GM13977 (cell line): ENCODE results near the gene BAG5.

ENCODE experiments used
- DNase-seq: peaks from one replicate; pipeline ENCODE4 v3.0.0; 2012; ENCODE audit warnings: low spot score
- in situ Hi-C: fragments of 300-500 bp; cut with MboI; formaldehyde crosslinking; loops from one replicate; pipeline ENCODE4 v1.12.0; 2022; ENCODE audit warnings: low sequenced_read_pairs, low pct_unique_long_range_greater_than_20kb, mixed read lengths, inconsistent platforms; ENCODE audit not compliant: unreplicated experiment
- TF ChIP-seq, protein P1 (sequence below): IDR thresholded peaks from 2 replicates; pipeline ENCODE4 v1.5.1; 2012; ENCODE audit warnings: mild to moderate bottlenecking, control low read depth; ENCODE audit not compliant: insufficient read depth; ENCODE audit errors: extremely low read depth, missing control alignments

BAG5 gene

DNA sequence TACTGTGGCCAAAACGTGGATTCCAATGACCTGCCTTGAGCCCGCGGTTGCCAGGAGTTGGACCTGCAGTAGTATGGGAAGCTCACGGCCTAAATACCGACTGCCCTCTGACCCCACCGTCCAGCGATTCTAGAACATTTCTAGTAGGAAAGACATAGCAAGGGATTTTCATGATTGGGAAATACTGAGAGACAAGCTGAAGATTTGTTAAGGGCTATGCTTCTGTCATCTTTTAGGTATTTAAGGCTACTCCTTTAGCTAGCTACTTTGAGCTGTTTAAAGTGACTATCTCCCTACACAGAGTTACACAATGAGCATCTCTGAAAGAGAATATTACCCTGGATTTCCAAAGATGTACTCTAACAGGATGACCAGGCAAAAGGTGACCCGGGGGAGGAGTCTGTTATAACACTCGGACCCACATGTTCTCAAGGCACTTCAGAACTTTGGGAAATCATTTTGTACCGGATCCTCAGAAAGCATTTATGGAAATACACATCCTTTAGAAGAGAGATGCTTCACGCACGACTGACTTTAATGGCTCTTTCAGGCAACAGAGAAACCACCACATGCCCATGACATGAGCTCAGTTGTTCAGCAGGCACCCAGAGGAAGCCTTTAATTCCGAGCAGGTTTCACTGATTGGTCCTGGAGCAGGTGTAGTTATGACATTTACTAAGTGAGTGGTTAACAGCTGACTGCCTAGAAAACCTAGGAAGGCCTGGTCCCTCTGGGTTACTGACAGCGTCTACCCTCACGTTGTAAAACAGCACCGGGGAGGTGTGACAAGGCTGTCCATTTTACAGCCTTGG is 4.2 kb downstream of the BAG5 start:
- in situ Hi-C loops = loop anchor here (10.0 kb wide), 1 partner anchor 53 kb away; no protein-coding TSS in a partner anchor

DNA sequence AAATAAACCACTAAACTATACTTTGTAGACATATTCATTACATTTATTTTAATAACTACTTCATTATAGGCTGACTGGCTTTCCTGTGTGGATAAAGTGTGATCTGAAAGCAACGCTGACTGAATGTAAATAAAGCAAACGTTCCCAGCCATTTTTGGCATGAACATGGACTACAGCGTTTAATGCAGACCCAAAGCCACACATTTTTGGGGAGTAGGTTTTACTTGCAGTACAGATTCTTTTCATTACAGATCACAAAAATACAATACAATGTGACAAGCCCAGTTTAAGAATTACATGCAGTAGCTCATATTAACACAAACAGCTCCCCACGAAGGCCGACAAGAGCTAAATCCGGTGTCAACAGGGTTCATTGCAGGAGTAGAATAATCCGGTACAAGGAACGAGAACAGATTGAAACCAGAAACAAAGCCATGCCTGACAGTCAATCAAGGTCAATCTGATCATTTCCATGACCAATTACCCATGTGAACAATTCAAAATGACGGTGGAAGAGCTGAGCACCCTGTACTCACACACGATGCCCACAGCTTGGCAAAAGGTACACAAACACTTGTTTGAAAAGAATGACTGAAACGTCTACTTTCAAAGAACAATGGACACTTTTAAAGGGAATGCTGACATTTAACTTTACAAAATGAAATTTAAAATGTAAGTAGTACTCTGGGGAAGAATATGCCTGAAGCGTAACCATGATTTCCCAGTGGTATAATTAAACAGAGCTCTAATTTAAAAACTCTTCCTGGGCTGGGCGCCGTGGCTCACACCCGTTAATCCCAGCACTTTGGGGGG is 5.3 kb downstream of the BAG5 start:
- no peak for DNase-seq
- in situ Hi-C loops = loop anchor here (10.0 kb wide), 1 partner anchor 52 kb away; no protein-coding TSS in a partner anchor

More for the DNA sequence above, 4.2 kb downstream of the BAG5 start:
- DNase-seq = no peak
- TF ChIP-seq, protein P1, sequence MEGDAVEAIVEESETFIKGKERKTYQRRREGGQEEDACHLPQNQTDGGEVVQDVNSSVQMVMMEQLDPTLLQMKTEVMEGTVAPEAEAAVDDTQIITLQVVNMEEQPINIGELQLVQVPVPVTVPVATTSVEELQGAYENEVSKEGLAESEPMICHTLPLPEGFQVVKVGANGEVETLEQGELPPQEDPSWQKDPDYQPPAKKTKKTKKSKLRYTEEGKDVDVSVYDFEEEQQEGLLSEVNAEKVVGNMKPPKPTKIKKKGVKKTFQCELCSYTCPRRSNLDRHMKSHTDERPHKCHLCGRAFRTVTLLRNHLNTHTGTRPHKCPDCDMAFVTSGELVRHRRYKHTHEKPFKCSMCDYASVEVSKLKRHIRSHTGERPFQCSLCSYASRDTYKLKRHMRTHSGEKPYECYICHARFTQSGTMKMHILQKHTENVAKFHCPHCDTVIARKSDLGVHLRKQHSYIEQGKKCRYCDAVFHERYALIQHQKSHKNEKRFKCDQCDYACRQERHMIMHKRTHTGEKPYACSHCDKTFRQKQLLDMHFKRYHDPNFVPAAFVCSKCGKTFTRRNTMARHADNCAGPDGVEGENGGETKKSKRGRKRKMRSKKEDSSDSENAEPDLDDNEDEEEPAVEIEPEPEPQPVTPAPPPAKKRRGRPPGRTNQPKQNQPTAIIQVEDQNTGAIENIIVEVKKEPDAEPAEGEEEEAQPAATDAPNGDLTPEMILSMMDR = no peak

GRCh38 chr14:103555559-103556337 is 6.7 kb downstream of the BAG5 start:
- TF ChIP-seq, protein P1 = no peak
- in situ Hi-C loops = loop anchor here (10.0 kb wide), 1 partner anchor 51 kb away; no protein-coding TSS in a partner anchor
- DNase-seq = no peak

More for the DNA sequence above, 5.3 kb downstream of the BAG5 start:
- TF ChIP-seq, protein P1 = no peak

- TF ChIP-seq, protein P1 = no peak
- DNase-seq = no peak
- in situ Hi-C loops = loop anchor here (10.0 kb wide), 1 partner anchor 48 kb away; no protein-coding TSS in a partner anchor
Observed at GRCh38 chr14:103552846-103553210, 9.6 kb downstream of the BAG5 start.

GRCh38 chr14:103552011-103552845 is 10.2 kb downstream of the BAG5 start:
- TF ChIP-seq, protein P1 = no peak
- in situ Hi-C loops = loop anchor here (10.0 kb wide), 1 partner anchor 47 kb away; no protein-coding TSS in a partner anchor
- no peak for DNase-seq
